ENCODE results near the gene ART3.

- no peak for TF ChIP-seq POLR2A (IDR thresholded peaks at IDR 0.05)
- TF ChIP-seq, protein P1, sequence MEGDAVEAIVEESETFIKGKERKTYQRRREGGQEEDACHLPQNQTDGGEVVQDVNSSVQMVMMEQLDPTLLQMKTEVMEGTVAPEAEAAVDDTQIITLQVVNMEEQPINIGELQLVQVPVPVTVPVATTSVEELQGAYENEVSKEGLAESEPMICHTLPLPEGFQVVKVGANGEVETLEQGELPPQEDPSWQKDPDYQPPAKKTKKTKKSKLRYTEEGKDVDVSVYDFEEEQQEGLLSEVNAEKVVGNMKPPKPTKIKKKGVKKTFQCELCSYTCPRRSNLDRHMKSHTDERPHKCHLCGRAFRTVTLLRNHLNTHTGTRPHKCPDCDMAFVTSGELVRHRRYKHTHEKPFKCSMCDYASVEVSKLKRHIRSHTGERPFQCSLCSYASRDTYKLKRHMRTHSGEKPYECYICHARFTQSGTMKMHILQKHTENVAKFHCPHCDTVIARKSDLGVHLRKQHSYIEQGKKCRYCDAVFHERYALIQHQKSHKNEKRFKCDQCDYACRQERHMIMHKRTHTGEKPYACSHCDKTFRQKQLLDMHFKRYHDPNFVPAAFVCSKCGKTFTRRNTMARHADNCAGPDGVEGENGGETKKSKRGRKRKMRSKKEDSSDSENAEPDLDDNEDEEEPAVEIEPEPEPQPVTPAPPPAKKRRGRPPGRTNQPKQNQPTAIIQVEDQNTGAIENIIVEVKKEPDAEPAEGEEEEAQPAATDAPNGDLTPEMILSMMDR (IDR thresholded peaks at IDR 0.05), result no peak
- TF ChIP-seq EP300 (IDR thresholded peaks at IDR 0.05), result no peak
- TF ChIP-seq POLR2AphosphoS5 (IDR thresholded peaks at IDR 0.05), result no peak
These were observed 85.8 kb downstream of the ART3 start for GRCh38 chr4:76160355-76160754.

All from sigmoid colon (tissue), 4 donors.